Measurements from ENCODE around the gene SCT. TPM values are rescaled to one million over a fixed set of nuclear protein-coding genes. Genes with fewer than 3 reads are reported as not detected.
A peak's percentile ranks its signal among the peaks of the same experiment; 100 is the strongest.

The SCT gene
- total and polyA plus RNA-seq, 4 donors: not detected

DNA sequence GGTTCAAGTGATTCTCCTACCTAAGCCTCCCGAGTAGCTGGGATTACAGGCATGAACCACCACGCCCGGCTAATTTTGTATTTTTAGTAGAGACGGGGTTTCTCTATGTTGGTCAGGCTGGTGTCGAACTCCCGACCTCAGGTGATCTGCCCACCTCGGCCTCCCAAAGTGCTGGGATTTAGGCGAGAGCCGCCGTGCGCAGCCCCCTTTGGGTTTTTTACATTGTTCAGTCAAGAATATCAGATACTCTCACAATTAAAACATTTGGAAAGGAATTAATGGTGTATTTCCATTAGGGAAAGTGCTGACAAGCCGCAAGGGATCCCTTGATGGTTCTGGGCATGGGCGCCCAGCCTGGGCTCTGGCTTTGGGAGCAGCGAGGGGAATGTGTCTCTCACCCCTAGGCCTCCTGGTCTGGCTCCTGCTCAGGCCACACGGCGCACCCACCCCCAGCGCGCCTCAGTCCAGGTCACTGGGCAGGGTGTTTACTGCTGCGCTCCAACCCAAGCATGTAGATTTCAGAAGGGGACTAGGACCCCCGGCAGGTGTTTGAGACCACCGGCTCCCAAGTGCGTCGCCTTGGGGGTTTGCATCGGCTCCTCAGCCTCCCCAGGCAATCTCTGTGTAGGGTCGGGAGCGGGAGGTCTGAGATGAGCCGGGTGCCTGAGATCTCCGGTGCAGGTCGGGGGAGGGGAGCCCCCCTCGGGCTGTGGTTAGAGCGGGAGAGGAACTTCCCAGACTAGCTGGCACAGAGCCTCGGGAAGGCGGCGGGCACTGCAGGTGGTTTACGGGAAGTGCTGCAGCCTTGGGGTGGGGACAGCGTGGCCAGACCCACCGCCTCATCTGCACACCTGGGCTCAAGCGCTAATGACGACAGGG is 10.4 kb downstream of the SCT start:
- DNase-seq (no peak), ATAC-seq (ENCODE audit: insufficient read depth, low FRiP score) (no peak)
- no peak overlapping the region for H3K4me3 ChIP-seq
- peak overlapping the region in 1 of 2 donors; percentile 98 for H3K27ac ChIP-seq (ENCODE audit: low read depth in 1 of 2, low read length in 1 of 2)
- no peaks in the 10 kb centered on the region for H3K27me3 ChIP-seq (ENCODE audit: control insufficient read depth in 3 of 3, insufficient read depth in 3 of 3, low read length in 2 of 3)
- no peak overlapping the region for H3K9ac ChIP-seq (ENCODE audit: insufficient read depth in 1 of 2, low read length in 2 of 2)
- H3K36me3 ChIP-seq (ENCODE audit: control insufficient read depth in 4 of 4, insufficient read depth in 4 of 4, low read length in 4 of 4): peaks cover 0 to 32% (median 5%) of the 10 kb centered on the region in 4 donors
- WGBS, 2 donors: 66 to 79% methylated on average over 35 to 39 of the region's 39 CpGs
- H3K4me1 ChIP-seq (ENCODE audit: control insufficient read depth in 5 of 5, insufficient read depth in 5 of 5, low read length in 5 of 5): peaks cover 0 to 14% (median 9%) of the 10 kb centered on the region in 5 donors
- TF ChIP-seq CTCF (IDR thresholded peaks at IDR 0.05; ENCODE audit: control extremely low read depth, extremely low read depth): no peak
- H3K9me3 ChIP-seq (ENCODE audit: control insufficient read depth in 4 of 4, insufficient read depth in 3 of 4, low read length in 3 of 4): no peaks in the 10 kb centered on the region

DNA sequence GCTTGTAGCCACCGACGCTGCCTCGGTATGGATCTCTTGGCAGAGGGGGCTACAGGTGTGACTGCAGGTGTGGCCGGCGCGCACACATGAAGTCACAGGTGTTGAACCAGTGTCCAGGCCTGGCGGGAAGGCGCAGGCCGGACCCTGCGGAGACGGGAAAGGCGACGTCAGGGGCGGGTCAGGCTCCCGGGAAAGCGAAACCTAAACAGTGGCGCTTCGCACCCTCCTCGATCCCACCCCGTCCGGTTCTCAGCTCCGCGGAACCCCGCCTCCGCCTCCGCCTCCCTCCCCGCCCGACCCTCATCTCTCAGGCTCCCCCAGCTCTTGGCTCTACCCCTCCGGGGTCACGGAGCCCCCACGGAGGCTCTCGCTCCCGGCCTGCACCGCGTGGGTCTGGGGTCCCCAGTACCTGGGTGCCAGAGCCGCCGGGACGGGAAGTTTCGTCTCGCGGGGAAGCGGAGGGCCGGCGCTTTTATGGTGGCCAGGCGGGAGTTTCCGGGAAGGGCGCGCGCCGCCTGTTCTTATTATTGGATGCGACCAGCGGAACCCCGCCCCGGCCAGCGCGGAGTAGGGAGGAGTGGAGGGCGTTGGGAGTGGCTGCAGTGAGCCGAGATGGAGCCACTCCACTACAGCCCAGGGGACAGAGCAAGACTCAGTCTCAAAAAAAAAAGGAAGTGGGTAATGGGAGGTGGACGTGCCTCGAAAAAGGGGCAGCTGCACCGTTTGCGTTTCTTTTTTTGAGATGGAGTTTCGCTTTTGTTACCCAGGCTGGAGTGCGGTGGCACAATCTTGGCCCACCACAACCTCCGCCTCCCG is 11.3 kb downstream of the SCT start, which contains the start of gene IRF7:
IRF7 (minus strand) TSS at position 447 of the 816 bp plus-strand sequence. CDS start 586 bp downstream, outside the sequence.
- 3 to 4% methylated on average over 62 to 66 of the region's 66 CpGs for WGBS, 2 donors

More for the DNA sequence above, 11.3 kb downstream of the SCT start, which contains the start of gene IRF7:
- TF ChIP-seq CTCF (IDR thresholded peaks at IDR 0.05; ENCODE audit: control extremely low read depth, extremely low read depth): no peak
- Histone ChIP-seq H3K27me3 (ENCODE audit: control insufficient read depth in 3 of 3, insufficient read depth in 3 of 3, low read length in 2 of 3) (no peaks in the 10 kb centered on the region), H3K4me1 (ENCODE audit: control insufficient read depth in 5 of 5, insufficient read depth in 5 of 5, low read length in 5 of 5) (peaks cover 0 to 14% (median 9%) of the 10 kb centered on the region in 5 donors), H3K4me3 (peak within 1 kb of the TSS; percentile 73), H3K9ac (ENCODE audit: insufficient read depth in 1 of 2, low read length in 2 of 2) (peak within 1 kb of the TSS; percentile 72 to 77), H3K27ac (ENCODE audit: low read depth in 1 of 2, low read length in 1 of 2) (peak within 1 kb of the TSS; percentile 88 to 98), H3K36me3 (ENCODE audit: control insufficient read depth in 4 of 4, insufficient read depth in 4 of 4, low read length in 4 of 4) (peaks cover 8 to 41% (median 12%) of the 10 kb centered on the region in 4 donors), H3K9me3 (ENCODE audit: control insufficient read depth in 4 of 4, insufficient read depth in 3 of 4, low read length in 3 of 4) (no peaks in the 10 kb centered on the region)
- ATAC-seq (ENCODE audit: insufficient read depth, low FRiP score) (peak; percentile 92), DNase-seq (peak; percentile 94 to 95 (median 95))
